Suprapubic skin (tissue), 4 donors: ENCODE results near the gene PLK5. TPM values are rescaled to one million over a fixed set of nuclear protein-coding genes. Genes with fewer than 3 reads are reported as not detected.

Source experiments
- DNase-seq, 2 donors: peaks; one replicate each; pipeline ENCODE4 v3.0.0-alpha.2; 2019; ENCODE audit warnings: low spot score in 2 of 2
- H3K27ac ChIP-seq: fragments of 200-600 bp; sonication (generic); one replicate; pipeline ENCODE4 v1.5.1; 2019
- H3K27me3 ChIP-seq: fragments of 200-600 bp; sonication (generic); one replicate; pipeline ENCODE4 v1.5.1; 2019
- H3K36me3 ChIP-seq: fragments of 200-600 bp; sonication (generic); one replicate; pipeline ENCODE4 v1.5.1; 2019
- H3K4me1 ChIP-seq: fragments of 200-600 bp; sonication (generic); one replicate; pipeline ENCODE4 v1.5.1; 2019
- H3K4me3 ChIP-seq: fragments of 200-600 bp; sonication (generic); one replicate; pipeline ENCODE4 v1.5.1; 2019; ENCODE audit warnings: mild to moderate bottlenecking
- H3K9me3 ChIP-seq: fragments of 200-600 bp; sonication (generic); one replicate; pipeline ENCODE4 v1.5.1; 2019
- EP300 ChIP-seq: sonication (generic); formaldehyde crosslinking; IDR thresholded peaks from one replicate; pipeline ENCODE4 v1.6.1; 2017; ENCODE audit warnings: antibody characterized with exemption
- POLR2A ChIP-seq, 2 donors: fragments of 450-650 bp; IDR thresholded peaks; one replicate each; pipeline ENCODE4 v1.6.1; 2017; ENCODE audit warnings: antibody characterized with exemption in 2 of 2, mild to moderate bottlenecking in 2 of 2, moderate library complexity in 2 of 2
- POLR2AphosphoS5 ChIP-seq, 3 donors: sonication (generic); formaldehyde crosslinking; IDR thresholded peaks; one replicate each; pipeline ENCODE4 v1.6.1; 2017; ENCODE audit warnings: antibody characterized with exemption in 3 of 3
- WGBS: methylation state at CpG from one replicate; pipeline ENCODE4 v1.1.5; 2018; 5-methylcytosine and 5-hydroxymethylcytosine counted together
- total RNA-seq, 4 donors: library from RNA; depleted of rRNA; stranded (reverse); fragments of >200 nt; gene quantifications; one replicate each; pipeline ENCODE4 v1.1.0, GENCODE V29; 2016
- TF ChIP-seq, protein P1 (sequence below), 2 donors: fragments of 200-600 bp in 1 of 2; fragments of 450-650 bp in 1 of 2; sonication (generic) in 1 of 2; IDR thresholded peaks; one replicate each; pipeline ENCODE4 v1.5.1; 2016 to 2019; ENCODE audit warnings: antibody characterized with exemption in 2 of 2, mild to moderate bottlenecking in 1 of 2, moderate library complexity in 1 of 2

The PLK5 gene
- total RNA-seq, 4 donors from 2014 or later: 0.23 to 1.2 TPM; not detected in 2

DNA sequence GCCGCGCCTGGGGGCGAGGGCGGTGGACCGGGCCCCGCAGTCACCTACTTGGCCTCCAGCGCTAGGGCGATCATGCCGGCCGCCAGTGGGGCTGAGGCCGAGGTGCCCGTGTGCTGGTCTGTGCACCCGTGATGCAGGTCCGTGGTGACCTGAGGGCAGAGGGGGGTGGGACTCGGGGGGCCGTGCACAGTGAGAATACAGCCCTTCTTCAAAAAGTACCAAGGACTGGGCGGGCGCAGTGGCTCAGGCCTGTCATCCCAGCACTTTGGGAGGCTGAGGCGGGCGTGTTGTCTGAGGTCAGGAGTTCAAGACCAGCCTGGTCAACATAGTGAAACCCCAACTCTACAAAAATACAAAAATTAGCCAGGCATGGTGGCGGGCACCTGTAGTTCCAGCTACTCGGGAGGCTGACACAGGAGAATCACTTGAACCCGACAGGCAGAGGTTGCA, 39.9 kb upstream of the PLK5 start:
- H3K27me3 ChIP-seq: no peaks in the 10 kb centered on the region
- 85% methylated on average over 18 of the region's 23 CpGs for WGBS
- no peak for TF ChIP-seq EP300
- TF ChIP-seq POLR2AphosphoS5 (IDR thresholded peaks at IDR 0.05): no peak
- no peak for TF ChIP-seq POLR2A (IDR thresholded peaks at IDR 0.05)
- TF ChIP-seq, protein P1, sequence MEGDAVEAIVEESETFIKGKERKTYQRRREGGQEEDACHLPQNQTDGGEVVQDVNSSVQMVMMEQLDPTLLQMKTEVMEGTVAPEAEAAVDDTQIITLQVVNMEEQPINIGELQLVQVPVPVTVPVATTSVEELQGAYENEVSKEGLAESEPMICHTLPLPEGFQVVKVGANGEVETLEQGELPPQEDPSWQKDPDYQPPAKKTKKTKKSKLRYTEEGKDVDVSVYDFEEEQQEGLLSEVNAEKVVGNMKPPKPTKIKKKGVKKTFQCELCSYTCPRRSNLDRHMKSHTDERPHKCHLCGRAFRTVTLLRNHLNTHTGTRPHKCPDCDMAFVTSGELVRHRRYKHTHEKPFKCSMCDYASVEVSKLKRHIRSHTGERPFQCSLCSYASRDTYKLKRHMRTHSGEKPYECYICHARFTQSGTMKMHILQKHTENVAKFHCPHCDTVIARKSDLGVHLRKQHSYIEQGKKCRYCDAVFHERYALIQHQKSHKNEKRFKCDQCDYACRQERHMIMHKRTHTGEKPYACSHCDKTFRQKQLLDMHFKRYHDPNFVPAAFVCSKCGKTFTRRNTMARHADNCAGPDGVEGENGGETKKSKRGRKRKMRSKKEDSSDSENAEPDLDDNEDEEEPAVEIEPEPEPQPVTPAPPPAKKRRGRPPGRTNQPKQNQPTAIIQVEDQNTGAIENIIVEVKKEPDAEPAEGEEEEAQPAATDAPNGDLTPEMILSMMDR (IDR thresholded peaks at IDR 0.05): no peak
- H3K36me3 ChIP-seq: no peaks in the 10 kb centered on the region
- DNase-seq: no peak
- H3K27ac ChIP-seq: no peak overlapping the region
- H3K4me3 ChIP-seq: no peak overlapping the region
- H3K9me3 ChIP-seq: no peaks in the 10 kb centered on the region
- peaks cover 6% of the 10 kb centered on the region for H3K4me1 ChIP-seq

DNA sequence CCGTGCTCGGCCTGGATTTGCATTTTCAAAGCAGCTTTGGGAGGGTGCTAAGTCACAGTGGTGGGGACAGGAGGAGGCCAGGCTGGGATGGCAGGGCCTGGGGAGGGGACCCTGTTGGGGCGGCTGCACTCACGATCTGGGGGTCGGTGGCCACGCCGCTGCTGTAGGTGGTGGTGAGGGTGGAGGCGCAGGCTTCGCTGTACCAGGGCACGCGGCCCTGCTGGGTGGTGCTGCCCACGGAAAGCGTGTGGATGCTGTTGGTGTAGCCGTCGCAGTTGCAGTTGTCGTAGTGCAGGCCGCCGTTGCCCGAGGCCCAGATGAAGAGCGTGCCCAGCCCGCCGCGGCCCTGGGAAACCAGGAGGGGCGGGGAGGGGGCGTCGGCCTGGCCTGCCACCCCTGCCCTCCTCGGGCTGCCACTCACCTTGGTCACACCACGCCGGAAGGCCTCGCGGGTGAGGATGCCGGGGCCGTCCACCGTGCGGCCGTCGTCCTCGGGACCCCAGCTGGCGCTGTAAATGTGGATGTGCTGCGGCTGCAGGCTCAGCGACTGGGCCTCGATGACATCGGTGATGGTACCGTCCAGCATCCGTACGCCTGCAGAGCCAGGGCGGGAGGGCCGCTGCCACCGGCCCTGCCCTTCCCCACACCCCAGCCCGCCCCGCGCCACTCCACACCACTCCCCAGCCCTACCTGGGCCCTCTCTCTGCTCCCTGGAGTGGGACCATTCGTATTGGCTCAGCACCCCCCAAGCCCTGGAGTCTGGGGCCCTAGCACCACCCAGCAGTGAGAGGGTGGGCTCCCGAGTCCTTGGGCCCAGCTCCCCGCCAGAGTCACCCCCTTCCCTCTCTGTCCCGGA, 36.9 kb upstream of the PLK5 start:
- 88% methylated on average over 24 of the region's 56 CpGs for WGBS
- peak in 1 of 2 donors; percentile 53 for DNase-seq

DNA sequence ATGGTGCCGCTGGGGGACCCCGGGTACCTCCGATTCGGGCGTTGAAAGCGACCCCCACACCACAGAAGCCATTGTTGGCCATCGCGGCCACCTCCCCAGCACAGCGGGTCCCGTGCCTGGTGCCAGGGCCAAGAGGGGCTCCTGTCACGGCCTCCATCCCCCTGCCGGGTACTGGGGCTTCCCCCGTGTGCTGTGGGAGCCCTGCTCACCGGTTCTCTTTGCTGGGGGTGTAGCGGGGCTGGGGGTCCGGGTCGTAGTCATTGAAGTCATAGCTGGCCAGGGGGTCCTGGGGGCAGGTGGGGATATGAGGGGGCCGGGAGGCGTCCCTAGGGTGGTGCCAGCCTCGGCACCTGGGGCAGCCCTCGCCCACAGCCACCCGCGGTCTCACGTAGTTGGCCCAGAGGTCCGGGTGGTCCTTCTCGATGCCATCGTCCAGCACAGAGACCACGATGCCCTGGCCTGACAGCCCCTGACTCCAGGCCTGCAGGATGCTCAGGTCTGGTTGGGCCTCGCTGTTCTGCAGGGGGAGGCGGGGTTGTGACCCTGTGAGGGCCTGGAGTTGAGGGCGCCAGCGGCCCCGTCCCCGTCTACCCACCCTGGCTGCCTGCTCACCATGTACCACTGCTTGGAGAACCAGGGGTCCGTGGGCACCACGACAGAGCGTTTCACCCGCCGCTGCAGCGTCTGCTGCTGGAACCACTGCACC, 36.1 kb upstream of the PLK5 start:
- H3K27me3 ChIP-seq: no peaks in the 10 kb centered on the region
- TF ChIP-seq POLR2AphosphoS5 (IDR thresholded peaks at IDR 0.05) (no peak), POLR2A (IDR thresholded peaks at IDR 0.05) (no peak), EP300 (no peak)
- TF ChIP-seq, protein P1 (IDR thresholded peaks at IDR 0.05): no peak
- no peaks in the 10 kb centered on the region for H3K36me3 ChIP-seq
- H3K9me3 ChIP-seq: no peaks in the 10 kb centered on the region
- H3K4me1 ChIP-seq: peaks cover 21% of the 10 kb centered on the region
- DNase-seq: peak in 1 of 2 donors; percentile 71
- no peak overlapping the region for H3K4me3 ChIP-seq
- 91% methylated on average over 9 of the region's 40 CpGs for WGBS
- H3K27ac ChIP-seq: no peak overlapping the region

More for the DNA sequence above, 36.9 kb upstream of the PLK5 start:
- no peak overlapping the region for H3K27ac ChIP-seq
- H3K27me3 ChIP-seq: no peaks in the 10 kb centered on the region
- no peak overlapping the region for H3K4me3 ChIP-seq
- H3K9me3 ChIP-seq: no peaks in the 10 kb centered on the region
- H3K4me1 ChIP-seq: peaks cover 21% of the 10 kb centered on the region
- H3K36me3 ChIP-seq: no peaks in the 10 kb centered on the region
- TF ChIP-seq, protein P1 (IDR thresholded peaks at IDR 0.05): no peak

DNA sequence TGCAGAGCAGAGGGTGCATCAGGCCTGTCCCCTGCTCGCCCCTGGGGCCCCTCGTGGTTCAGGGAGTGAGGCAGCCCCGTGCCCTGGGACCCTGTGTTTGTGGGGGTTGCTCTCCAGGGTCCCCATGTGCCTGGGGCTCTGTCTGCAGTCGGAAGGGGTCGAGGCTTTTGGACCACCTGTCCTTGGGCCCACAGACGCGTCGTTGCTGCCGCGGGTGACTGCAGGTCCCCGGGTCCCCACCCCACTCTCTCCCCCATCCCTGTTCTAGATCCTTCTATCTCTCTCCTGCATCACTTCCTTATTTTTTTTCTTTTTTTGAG, 35.6 kb upstream of the PLK5 start:
- Histone ChIP-seq H3K27me3 (no peaks in the 10 kb centered on the region), H3K27ac (no peak overlapping the region), H3K36me3 (no peaks in the 10 kb centered on the region), H3K4me1 (peaks cover 21% of the 10 kb centered on the region), H3K9me3 (no peaks in the 10 kb centered on the region), H3K4me3 (no peak overlapping the region)
- WGBS: 92% methylated on average over 11 of the region's 11 CpGs
- DNase-seq: no peak
- TF ChIP-seq, protein P1 (IDR thresholded peaks at IDR 0.05): no peak
- TF ChIP-seq POLR2AphosphoS5 (IDR thresholded peaks at IDR 0.05) (no peak), EP300 (no peak), POLR2A (IDR thresholded peaks at IDR 0.05) (no peak)
